ENCODE data around the gene SHROOM1.

The SHROOM1 gene

DNA sequence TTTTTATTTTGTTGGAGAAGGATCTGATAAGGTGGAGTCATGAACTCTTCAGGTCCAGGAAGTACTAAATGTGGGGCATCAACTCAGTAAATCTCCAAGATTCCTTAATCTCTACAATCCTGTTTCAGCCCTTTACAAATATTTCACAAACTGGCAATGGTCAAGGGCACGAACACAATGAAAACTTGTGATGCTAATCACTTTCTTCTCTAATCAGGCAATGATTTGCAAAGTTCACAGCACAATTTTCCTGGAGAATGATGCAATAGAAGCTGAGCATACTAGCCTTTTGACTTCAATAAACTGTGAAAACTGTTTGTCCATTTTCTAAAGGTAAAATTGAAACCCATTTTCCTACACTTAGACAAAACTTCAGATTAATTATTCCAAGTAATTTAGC is 18.9 kb upstream of the SHROOM1 start:
- DNase-seq = no peak

DNA sequence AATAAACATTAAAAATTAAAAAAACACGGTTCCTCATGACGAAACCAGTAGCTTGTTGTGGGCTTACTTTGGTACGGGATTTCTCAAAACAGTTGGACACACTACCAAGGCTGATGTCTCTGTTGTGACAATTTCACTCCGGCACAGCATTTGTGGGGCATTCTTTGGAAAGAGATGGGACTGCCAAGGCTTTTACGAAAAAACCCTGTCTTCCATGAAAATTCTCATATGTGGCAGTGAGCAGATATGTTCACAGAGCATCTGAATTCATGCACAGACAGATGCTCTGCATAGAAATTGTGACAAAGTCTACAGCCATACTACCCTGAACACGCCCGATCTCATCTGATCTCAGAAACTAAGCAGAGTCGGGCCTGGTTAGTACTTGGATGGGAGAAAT is 17.8 kb upstream of the SHROOM1 start:
- DNase-seq = no peak

DNA sequence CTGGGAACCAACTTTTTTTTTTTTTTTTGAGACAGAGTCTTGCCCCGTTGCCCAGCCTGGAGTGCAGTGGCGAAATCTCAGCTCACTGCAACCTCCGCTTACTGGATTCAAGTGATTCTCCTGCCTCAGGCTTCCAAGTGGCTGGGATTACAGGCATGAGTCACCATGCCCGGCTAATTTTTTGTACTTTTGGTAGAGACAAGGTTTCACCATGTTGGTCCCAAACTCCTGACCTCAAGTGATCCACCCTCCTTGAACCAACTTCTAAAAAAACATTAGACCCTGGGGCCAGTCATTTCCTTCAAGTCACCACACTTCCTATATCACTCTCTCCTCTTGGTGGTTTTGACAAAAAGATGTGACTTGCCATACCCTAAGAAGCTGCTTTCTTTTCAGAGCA is 10.9 kb upstream of the SHROOM1 start:
- DNase-seq = no peak

DNA sequence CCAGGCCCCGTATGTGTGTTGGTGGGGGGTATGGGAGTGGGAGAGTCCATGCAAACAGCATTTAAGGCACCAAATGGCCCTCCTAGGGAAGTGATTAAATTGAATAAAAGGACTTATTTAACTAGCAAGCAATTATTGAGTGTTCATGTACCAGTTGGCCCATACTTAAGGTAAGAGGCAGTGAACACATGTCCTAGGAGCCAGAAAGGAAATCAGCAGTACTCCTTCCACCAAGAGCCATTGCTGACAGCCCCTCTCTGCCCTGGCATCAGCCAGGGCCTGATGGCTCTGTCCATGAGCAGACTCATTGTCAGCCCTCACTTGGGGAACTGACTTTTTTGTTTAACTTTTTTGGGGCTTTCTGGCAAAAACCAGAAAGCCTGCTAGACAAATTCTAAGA is 10.4 kb upstream of the SHROOM1 start:
- no peak for DNase-seq

DNA sequence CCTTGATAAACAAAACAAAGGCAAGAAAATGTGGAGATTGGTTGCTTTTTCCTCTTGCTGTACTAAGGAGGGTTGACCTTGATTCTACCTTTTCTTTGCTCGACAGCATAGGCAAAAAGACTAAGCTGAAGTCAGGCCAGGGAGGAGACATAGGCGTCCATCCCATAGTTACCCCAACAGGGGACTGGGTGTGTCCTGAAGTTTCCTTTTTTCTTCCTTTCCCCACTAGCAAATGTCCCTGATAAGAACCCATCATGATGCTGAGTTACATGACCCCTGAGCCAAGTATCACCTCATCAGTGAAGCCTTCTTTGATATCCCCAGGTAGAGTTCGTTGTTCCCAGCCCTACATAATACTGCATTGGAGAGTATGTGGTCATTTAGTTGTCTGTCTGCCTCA is 9.9 kb upstream of the SHROOM1 start:
- DNase-seq = no peak

DNA sequence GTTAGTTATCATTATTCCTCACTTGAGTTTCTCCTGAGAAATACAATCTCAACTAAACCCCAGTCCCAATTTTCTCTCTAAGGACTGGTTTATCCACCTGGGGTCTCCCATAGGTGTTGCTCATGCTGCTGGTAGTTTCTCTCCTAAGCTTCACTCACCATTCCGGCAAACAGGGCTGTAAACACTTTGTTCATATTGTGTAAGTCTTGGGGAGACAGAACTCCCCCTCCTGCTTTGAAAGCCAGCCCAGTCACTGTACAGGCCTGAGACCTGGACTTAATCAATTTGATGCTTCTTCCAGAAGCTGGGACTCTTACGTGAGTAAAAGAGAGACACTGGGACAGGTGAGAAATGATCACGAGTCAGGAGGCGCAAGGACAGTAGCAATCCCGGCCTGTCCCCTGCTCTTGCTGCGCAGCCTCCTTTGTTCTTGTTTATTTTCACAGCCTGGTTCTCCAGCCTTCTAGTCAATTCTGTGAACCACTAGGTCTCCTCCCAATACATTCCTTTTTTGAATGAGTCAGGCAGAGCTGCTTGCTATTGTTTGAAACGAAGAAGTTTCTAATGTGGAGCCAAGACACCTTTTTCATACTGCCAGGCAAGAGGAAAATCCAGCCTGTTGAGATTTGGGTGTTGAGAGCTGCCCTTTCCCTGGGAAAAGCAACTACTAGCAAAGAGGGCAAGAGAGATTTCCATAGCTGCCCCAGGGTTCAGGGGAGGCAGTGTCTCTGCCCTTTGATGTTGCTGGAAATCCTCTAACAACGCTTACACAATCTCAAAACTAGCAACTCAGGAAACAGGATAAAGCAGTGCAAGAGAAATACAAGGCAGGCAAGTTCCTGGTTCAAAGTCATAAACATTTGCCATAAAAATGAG is 9.2 kb upstream of the SHROOM1 start:
- no peak for DNase-seq

DNA sequence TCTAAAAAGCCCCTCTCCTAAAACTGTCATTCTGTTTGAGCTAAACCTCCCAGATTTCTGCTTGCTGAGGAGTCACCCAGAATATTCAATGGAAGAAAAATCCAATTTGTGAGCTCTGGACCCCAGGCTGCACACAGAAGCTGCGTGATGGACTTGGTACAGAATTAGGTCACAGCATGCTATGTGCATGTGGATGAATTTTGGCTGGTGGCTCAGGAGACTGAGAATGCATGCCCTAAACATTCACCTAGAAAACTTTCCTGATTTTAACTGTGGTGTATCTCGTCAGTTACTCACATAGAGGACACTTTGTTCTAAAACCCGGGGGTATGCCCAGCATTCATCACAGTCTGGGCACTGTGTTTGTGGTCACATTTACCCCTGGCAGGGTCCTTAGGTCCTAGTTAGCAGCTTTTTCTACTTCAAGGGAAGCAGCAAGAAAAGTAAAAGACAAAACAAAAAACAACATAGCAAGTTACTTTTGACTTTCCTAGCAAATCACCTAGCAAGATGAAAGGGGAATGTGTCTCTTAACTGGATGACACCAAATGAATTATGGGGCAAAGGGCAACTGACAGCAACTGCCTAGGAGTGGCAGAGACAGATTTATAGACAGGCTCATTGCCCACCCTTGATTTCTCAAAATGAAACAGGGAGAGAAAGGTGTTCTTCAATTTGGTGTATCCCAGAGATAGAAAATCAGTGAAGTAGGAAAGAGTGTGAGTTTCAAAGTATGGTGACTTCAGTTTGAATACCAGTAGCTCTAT is 8.3 kb upstream of the SHROOM1 start:
- no peak for DNase-seq

DNA sequence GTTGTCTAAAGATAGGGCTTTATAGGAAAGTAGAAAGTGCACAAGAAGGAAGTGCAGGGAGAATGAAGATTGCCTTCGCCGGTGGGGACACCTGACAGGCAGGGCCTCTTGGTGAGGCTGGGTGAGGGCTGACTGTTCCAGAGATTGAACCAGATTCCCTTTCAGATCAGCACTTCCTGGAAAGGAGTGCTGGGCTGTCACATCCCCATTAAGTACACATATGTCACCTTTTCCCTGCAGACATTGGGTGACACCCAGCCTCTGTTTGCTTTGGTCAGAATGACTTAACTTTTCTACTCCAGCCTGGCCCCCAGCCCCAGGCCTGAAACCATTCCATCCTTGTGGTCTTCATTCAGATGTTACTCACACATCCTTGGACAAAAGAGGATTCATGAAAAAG is 7.4 kb upstream of the SHROOM1 start:
- DNase-seq = no peak

DNA sequence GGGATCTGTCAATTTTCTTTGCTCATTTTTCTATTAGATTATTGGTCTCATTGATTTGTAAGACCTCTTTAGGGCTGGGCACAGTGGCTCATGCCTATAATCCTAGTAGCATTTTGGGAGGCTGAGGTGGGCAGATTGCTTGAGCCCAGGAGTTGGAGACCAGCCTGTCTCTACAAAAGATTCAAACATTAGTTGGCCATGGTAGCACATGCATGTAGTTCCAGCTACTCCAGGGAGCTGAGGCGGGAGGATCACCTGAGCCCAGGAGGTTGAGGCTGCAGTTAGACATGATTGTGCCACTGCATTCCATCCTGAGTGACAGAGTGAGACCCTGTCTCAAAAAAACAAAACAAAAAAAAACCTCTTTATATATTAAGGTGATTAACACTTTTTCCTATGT is 6.4 kb upstream of the SHROOM1 start:
- no peak for DNase-seq

DNA sequence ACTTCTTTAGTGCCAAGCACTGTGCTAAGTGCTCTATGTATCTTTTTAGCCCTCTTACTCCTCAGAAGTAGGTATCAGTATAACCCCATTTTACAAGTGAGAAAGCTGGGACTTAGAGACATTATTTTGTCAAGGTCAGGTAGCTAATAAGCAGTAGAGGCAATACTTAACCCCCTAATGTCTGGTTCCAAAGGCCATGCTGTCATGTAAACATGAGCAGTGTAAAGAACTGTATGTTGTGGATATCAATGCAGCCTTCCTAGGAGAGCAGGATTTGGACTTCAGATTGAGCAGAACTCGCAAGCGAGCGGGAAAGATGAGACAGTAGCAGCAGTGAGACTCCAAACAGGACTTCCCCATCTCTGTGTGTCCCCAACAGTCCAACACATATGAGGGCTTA is 3.6 kb upstream of the SHROOM1 start:
- no peak for DNase-seq

DNA sequence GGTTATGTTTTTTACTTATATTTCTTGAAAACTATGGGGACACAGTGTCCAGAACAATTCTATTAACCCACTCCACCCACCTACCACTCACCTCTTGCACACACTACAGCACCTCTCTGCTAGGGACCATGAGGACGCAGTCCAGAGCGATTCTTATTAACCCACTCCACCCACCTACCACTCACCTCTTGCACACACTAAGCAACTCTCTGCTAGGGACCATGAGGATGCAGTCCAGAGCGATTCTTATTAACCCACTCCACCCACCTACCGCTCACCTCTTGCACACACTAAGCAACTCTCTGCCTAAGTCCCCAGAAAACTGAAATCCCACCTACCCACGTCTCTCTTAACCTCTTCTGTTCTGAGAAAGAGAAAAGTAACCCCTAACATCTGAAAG is 2.2 kb upstream of the SHROOM1 start:
- DNase-seq = no peak

DNA sequence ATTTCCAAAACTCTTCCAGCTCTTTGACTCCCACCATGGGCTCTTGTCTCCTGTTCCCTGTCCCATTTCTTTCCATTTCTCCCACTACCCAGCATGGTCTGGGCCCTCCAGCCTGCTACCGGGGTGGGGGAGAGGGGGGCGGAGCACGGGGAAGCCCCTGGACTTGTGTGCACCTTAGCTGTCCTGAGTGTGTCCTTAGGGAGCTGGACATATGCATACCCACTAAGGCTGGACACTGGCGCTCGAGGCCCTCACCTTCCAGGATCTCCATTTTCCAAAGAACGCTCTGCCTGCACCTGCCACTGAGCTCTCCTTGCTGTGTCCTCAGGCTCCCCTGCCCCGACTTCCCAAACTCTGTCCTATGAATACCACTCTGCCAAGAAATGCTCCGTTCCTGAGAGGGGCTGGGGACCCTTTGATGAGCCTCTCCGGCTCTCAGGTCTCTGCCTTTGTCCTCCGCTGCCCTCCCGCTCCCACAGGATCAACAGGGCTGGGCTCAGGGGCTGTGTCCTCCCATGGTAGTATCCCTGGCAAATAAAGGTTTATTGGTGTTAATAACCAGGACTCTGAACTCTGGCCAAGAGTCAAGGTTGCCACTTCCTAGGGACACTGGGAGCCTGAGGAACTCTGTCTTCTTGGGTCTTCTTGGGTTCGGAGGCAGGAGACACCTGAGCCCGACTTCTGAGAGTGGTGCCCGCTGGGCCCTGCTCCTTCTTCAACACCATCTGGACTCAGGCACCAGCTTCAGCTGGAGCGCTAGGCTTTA is 831 bp upstream of the SHROOM1 start:
- no peak for DNase-seq

DNA sequence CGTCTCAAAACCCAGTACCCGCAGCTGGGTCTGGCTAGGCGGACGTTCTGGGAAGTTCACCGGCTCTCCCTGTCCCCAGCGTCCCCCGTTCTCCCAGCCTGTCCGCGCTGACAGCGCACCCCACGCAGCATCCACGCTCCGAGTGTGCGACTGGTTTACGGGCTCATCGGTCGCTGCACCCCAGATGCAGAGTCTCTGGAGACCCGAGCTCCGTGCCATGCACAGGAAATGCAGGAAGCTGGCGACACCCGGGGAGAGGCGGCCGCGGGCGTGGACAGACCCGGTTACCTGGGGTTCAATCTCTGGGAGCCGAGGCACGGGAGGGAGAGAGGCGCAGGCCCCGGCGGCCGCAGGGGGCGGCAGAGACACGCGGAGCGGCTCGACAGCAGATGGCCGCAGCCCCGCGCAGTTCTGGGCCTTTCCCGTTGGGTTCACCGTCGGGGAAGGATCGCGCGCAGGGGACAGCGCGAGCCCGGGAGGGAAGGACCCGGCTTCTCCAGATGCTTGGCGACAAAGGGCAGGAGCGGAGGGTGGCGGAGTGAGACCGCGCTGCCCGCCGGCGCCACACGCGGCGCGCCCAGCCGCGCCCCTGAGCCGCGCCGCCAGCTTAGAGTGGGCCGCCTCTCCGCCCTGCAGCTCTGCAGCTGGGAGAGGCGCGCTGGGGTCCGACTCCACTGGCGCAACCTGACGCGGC is 558 bp downstream of the SHROOM1 start:
- peak; percentile 74 for DNase-seq

DNA sequence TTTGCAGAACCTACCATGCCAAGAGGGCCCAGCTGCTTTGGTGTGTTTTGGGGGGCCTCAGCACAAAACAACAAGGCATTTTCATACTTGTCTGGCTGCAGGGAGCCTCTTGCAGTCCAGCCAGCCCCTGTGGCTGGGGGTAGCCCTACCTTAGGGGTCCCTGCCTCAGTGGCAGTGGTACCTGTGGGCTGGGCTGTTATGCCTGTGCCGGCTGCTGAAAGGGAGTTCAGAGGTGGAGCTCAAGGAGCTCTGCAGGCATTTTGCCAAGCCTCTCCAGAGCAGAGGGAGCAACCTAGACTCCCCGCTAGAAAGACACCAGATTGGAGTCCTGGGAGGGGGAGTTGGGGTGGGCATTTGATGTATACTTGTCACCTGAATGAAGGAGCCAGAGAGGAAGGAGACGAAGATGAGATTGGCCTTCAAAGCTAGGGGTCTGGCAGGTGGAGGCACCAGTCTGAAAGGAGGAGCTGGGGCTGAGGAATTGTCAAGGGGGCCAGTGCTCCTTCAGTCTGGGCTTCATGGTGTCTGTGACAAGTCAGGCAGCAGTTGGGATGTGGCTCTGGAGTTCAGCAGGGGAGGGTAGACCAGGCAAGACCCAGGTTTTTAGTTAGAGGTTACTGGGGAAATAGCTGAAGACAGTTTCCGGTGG is 1.5 kb downstream of the SHROOM1 start:
- no peak for DNase-seq

DNA sequence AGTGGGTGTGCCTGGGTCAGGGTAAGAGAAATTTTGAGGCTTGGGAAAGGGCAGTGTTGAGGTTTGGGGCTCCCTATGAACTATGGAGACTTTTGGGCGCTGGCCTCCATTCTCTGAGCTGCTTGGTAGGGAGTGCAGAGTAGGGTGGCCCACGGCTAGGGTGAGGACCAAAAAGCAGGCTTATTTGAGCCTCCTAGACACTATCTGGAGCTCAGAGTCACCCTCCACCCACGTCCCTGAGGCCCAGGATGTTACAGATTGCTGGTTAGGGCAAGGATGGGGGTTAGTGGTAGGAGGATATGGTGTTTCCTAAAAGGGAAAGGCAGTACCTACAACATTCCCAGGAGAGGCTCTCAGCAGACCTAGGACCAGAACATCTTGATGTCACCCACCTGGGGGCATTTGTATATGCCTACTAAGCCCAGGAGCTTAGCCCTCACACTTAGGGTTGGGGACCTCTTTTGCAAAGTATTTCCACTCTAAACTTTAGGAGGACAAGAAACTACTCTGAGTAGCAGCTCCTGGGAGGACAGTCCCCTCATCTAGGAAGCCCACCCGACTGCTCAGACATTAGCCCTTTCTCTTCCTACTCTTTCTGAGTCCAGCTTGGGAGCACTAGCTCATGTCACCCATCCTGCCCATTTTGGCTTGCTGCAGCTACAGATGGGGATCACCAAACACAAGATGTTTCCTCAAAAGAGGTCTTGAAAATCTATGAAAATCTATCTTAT is 2.3 kb downstream of the SHROOM1 start:
- DNase-seq = no peak

DNA sequence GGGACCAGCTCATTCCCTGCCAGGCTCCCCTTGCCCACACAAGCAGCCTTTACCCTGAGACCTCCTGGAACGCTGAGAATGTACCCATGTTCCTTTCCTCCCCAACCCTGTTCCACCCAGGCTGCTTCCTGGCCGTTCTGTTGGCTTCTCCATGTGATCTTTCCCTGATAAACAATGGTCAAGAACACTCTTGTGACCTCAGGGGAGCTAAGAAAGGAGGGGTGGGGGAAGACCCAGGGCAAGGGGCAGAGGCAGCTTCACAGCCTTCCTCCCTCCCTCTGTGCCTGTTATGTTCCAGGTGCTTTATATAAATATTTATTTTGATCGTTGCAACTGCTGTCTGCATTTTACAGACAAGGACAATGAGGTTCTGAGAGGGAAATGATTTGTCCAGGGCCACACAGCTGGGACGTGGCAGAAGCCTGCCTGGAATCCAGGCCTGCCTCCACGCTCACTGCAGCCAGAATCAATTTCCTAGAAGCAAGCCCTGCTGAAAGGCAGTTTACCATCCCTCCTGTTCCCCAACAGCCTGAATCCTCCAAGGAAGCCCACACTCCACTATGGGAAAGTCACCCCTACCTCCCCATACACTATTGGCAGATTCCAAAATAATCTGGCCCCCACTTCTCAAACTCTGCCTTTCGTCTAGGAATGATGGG is 3.9 kb downstream of the SHROOM1 start:
- no peak for DNase-seq

DNA sequence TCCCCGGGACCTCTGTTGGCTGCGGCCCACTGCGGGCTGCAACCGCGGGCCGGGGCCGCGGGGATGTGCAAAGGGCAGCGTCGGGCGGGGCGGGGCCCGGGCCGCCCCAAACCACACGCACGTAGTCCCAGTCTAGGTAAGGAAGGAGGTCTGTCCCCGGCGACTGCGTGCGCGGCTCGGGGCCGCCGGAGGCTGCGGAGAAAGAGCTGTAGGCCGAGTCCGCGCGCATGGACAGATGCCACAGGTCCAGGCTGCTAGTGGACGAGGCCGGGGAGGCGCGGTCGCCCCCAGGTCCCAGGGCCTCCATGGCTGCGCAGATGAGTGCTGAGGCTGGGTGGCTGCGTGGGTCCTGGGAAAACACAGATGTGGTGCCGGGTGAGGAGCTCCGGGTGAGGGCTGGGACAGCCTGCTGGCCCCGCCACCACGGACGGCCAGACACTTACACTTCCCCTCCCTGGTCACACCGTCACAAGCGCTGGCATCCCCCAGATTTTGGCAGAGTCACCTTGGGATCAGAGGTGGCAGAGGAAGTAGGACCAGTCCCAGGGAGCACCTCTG is 4.5 kb downstream of the SHROOM1 start:
- peak; percentile 28 for DNase-seq

DNA sequence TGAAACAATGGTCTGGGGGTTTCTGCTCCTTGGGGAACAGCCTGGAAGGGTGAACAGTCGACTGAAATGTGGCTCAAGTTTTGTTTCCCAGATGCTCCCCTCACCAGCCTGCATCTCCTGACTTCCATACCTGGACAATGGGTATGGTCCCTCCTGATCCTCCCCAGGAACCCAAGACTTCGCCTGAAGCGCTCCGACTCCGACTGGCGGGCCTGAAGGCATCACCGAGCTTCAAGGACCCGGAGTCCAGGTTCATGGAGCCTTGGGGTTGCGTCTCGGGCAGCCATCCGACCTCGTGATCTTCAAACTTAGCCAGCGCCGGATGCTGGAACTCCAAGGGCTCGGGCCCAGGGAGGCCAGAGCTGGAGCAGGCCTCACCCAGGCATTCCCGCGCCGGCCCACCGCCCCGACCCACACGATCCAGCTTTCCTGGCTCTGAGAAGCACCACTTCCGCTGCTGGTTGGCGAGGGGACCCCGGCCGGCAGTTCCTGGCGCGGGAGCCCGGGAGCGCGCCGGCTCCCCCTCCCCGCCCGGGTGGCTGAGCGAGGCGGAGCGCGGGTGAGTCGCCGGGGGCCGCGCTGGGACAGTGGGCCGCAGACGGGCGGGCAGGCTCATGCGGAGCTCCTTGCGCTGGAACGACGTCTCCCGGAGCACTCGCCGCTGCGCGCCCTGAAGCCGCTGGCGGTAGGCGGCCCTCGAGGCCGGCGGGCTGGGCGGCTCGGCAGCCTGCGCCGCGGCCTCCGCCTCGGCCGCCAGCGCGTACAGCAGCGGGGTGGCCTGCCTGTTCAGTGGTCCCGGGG is 5.2 kb downstream of the SHROOM1 start:
- no peak for DNase-seq

DNA sequence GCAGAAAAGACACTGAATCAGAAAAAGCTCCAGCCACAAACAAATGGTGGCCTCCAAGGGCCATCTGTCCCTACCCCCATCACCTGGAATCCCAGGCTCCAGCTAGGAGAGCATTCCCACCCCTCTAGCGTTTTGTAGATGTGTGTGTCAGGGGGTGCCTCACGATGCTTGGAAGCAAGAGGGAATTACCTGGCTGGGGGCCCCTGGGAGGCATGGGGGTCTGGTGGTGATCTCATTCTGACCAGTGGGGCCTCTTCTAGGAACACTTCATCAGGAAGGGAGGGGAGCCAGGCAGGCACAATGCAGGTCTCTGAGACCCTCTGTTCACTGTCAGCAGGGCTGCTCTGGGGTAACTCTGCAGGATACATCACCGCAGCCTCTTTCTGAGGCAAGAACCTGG is 6.0 kb downstream of the SHROOM1 start:
- DNase-seq = no peak

DNA sequence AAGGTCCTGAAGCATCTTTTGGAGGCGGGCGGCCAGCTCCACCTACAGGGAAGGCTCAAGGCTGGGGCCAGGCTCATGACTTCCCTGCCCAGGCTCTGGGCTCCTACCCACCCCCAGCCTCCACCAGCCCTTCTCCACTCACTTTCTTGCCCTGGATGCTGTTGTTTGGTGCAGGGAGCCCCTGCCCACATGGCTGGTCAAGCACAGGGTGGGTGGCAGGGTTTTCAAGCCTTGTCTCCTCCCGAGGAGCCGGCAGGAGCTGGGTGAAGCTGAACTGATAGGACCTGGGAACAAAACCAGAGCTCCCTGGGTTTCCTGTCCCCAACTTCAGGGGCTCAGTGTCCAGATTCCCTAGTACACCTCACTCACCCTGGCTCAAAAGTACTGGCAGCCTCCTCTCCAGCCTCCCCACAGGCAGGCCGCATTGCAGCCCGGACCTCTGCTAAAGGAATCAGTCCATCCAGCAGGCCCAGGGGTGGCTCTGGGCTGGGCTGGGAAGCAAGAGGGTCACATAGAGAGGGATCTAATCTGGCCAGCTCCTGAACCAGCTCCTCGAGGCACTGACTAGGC is 6.9 kb downstream of the SHROOM1 start:
- no peak for DNase-seq
